PC-3 (cell line): ENCODE data around the gene FOXP1.

ENCODE experiments used
- CTCF ChIP-seq: fragments of 300-600 bp; sonication (generic); conservative IDR thresholded peaks from 2 replicates; pipeline ENCODE4 v1.5.1; 2017; ENCODE audit warnings: antibody characterized with exemption, low read depth, mild to moderate bottlenecking, low read length
- EZH2 ChIP-seq: fragments of 300-600 bp; sonication (generic); IDR thresholded peaks from one replicate; pipeline ENCODE4 v1.6.1; 2017; ENCODE audit warnings: antibody characterized with exemption, mild to moderate bottlenecking, low read length; ENCODE audit not compliant: unreplicated experiment
- EZH2phosphoT487 ChIP-seq: fragments of 300-600 bp; sonication (generic); IDR thresholded peaks from 2 replicates; pipeline ENCODE4 v1.6.1; 2018; ENCODE audit warnings: mild to moderate bottlenecking, antibody characterized with exemption, low read length, borderline replicate concordance

- TF ChIP-seq CTCF (no peak), EZH2 (no peak), EZH2phosphoT487 (no peak)
Measured at GRCh38 chr3:71214016-71214415, 369.5 kb downstream of the FOXP1 start.
